ENCODE results near the gene TEAD2.

The TEAD2 gene

GRCh38 chr19:49362048-49362928 lies at the start of gene TEAD2:
TEAD2 (minus strand) TSS chr19:49362416; CDS start chr19:49360075, 2,341 bp downstream.
- DNase-seq (ENCODE audit: low read depth), result no peak

DNA sequence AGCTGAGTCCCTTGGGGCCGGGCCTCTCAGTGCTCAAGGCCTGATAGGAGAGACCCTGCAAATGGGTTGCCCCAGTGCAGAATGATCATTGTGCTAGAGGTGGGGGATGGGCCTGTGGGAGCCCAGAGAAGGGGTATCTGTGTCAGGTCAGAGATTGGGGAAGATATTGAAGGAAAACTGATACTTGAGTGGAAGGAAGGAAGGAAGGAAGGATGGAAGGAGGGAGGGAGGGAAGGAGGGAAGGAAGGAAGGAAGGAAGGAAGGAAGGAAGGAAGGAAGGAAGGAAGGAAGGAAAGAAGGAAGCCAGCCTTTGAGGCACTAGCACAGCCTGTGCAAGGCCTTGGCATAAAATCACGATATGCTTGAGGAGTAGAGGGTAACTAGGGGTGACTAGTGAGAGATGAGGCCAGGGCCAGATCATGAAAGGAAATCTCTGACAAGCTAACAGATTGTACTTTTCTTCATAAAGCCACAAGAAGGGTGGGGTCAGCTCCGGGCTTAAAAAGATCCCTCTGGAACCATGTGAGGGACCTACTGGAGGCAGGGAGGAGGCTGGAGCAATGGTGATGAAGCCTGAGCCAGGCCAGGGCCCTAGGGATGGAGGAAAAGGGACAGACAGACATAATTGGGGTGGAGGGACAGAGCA lies 49.6 kb upstream of the TEAD2 start:
- no peak for DNase-seq (ENCODE audit: low read depth)

DNA sequence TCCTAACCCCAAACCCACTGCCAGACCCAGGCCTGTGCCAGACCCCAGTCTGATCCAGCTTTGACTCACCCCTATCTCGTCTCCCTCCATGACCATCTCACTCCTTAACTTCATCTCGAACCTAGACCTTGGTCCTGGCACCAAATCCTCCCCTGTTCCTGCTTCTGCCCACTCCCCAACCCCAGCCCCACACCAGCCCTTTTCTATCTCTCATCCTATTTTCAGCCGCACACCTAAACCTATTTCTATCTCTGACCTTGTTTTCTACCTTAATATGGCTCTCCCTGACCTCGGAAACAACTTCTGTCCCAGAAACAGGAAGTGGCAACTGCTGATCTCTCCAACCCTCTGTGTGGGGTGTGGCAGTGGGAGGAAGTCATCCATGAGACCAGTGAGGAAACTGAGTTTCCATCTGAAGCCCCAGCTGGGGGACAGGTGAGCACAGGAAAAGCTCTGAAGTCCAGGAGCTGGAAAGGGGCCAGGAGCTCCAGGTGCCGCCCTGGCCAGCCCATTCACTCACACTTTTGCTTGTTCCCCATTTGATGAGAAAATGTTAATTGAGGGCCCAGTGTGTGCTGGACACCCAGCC lies 47.3 kb upstream of the TEAD2 start:
- DNase-seq (ENCODE audit: low read depth), result no peak

DNA sequence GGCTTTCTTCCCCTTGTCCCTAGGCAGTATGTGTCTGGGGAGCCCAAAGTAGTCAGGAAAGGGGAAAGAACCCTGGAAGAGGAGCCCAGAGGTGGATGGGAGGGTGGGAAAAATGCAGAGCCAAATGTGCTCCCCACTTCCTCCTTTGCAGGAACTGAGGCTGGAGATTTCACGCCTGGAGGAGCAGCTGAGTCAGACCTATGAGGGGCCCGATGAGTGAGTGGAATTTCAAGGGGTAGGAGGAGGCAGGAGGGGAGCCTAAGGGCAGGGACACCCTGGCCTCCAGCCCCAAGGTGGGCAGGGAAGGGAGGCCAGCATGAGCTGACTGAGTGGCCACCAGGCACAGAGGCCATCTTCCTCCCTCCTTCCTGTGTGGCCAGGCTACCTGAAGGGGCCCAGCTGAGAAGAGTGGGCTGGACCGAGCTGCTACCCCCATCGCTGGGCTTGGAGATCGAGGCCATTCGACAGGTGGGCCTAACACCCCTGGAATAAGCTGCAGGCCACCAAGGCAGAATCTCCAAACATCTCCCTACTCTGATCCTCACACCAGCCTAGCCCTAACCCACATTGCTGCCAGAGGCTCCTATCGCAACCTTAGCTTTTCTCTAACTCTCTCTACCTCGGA lies 46.7 kb upstream of the TEAD2 start:
- DNase-seq (ENCODE audit: low read depth), result no peak

- no peak for DNase-seq (ENCODE audit: low read depth)
Measured at GRCh38 chr19:49407482-49408015, 45.3 kb upstream of the TEAD2 start.

DNA sequence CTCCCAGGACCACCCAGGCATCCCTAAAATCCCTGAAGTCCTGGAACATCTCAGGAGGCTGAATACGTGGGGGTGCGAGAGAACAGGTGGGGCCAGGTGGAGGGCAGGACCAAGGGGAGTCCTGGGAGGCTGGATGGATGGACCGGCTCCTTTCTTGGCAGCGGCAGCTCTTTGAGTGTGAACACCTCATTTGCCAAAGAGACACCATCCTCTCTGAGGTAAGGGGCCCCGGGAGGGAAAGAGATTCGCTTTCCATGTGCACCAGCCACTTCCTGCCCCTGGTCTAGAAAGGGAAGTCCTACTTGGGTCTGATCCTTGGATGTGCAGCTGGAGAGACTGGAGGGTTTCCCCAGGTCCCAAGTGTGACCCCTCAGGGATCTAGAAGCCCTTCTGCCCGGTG lies 44.9 kb upstream of the TEAD2 start:
- DNase-seq (ENCODE audit: low read depth), result no peak

DNA sequence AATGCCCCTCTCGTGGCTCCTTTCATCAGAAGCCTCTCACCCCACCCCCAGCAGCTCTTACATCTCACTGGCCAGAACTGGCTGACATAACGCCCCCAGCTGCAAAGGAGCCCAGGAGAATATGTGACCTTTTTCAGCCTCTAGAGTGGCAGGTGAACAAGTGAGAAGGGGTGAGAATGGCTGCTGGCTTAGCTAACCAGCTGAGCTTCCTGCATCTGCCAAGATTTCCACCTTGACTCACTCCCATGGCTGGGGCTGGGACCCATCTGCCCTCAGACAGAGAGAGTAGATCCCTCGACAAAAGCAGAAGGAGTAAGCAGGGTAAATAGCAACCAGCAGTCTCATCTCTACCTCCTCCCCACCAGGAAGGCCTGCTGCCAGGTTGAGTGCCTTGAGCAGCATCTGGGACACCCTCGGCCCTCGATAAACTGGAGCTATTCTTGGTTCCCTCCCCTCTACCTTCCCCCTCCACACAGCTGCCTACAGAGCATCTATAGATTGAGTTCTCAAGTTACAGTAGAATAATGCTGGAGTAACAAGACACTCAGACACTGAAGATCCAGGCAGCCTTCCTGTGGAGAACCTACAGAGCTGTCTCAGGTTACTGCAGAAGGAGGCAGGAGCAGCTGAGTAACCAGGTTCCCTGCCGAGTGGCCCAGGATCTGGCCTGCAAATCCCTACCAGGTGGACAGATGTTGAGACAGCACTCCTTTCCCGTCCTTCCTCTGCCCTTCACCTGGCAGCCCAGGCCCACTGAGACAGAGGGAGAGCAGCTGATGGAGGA lies 41.4 kb upstream of the TEAD2 start:
- DNase-seq (ENCODE audit: low read depth), result no peak

GRCh38 chr19:49400029-49400428 lies 37.8 kb upstream of the TEAD2 start:
- DNase-seq (ENCODE audit: low read depth), result no peak

DNA sequence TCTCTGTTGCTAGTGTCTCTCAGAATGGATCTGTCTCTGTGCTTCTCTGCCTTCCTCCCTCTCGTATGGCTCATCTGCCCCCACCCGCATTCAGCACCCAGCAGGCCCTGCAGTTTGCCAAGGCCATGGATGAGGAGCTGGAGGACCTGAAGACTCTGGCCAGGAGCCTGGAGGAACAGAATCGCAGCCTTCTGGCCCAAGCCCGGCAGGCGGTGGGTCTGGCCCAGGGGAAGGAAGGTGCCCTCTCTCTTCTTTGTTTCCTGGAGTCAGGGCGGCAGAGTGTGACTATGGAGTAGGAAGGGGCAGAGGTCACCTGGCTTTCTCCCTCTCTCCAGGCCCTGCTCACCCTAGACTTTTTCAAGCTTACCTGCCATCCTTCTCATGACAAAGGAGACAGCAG lies 36.7 kb upstream of the TEAD2 start:
- DNase-seq (ENCODE audit: low read depth), result no peak

DNA sequence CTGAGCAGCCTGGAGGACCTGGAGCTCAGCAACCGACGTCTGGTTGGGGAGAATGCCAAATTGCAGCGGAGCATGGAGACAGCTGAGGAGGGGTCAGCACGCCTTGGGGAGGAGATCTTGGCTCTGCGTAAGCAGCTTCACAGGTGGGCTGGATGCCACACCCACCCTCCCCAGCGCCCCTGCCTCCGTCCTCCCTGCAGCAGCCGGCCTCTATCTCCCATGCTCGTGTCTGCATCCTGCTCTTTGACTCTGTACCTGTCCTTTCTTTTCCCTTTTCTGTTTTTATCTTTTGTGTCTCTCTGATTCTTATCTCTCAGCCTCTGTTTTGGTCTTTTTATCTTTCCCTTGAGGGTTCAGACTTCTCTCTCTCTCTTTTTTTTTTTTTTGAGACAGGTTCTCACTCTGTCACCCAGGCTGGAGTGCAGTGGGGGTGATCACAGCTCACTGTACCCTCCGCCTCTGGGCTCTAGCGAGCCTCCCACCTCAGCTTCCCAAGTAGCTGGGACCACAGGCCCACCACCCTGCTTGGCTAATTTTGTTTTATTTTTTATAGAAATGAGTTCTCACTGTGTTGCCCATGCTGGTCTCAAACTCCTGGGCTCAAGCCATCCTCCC lies 35.9 kb upstream of the TEAD2 start:
- DNase-seq (ENCODE audit: low read depth), result no peak

GRCh38 chr19:49396738-49397505 lies 34.7 kb upstream of the TEAD2 start:
- no peak for DNase-seq (ENCODE audit: low read depth)

DNA sequence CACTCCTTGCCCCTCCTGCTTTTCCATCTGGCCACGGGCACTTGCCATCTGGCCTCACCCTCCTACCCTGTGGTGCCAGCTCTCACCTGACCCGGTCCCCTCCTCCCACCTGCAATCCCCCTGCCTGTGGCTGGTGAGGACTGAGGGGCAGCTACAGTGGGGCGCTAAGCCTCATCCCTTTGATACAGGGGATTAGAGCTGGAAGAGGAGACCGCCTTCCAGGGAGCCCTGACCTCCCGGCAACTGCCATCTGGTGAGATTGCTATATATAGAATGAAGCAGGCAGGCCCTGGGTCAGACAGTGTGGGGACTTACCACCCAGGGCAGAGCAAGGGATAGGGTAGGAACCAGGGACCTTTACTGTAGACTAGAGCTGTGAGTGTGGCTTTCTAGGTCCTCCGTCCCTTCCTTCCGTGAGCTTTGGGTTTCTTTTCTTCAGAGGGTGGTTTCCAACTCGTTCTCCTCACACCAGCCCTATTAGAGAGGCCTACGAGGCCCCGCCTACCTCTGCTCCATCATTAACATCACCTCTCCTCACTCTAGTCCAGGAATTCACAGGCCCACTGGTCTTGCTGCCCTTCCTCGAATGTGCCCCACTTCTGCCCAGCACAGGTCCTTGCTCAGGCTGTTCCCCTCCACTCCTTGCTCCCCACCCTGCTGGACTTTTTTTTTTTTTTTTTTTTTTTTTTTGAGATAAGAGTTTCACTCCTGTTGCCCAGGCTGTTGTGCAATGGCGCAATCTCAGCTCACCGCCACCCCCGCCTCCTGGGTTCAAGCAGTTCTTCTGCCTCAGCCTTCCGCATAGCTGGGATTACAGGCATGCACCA lies 33.6 kb upstream of the TEAD2 start:
- DNase-seq (ENCODE audit: low read depth), result no peak

GRCh38 chr19:49393881-49394280 lies 31.7 kb upstream of the TEAD2 start:
- DNase-seq (ENCODE audit: low read depth), result no peak

DNA sequence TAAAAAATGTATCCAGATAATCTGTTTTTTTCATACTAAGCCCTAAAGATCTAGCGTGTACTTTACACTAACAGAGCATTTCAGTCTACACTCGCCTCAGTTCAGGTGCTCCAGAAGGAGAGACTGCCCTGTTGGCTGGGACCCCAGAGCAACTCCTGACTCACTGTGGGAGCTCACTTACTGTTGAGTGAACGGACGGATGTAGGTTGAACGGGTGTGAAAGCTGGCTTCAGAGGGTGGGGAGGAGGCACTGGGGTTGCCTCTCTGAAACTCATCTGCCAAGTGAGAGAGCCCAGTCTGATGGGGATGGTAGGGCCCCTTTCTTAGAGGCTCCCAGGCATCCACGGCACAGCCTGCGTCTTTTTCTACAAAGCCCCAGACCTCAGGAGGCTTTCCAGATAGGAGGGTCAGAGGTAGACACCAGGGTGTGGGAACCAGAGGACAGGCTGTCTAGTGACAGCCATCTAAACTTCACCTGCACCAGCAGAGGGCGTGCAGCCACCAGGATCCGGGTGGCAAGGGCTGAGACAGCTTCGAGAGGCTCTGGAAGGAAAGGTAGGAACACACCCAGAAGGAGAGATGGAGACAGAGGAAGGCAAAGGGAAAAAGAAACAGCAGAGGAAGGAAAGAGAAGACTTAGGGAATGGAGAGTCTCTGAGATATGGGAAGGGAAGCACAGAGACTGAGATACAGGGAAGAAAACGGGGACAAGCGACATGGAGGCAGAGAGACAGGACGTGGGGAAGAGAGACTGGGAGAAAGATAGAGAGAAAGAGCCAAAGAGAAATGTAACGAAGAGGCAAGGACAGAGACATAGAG lies 29.6 kb upstream of the TEAD2 start:
- DNase-seq (ENCODE audit: low read depth), result peak; percentile 57

DNA sequence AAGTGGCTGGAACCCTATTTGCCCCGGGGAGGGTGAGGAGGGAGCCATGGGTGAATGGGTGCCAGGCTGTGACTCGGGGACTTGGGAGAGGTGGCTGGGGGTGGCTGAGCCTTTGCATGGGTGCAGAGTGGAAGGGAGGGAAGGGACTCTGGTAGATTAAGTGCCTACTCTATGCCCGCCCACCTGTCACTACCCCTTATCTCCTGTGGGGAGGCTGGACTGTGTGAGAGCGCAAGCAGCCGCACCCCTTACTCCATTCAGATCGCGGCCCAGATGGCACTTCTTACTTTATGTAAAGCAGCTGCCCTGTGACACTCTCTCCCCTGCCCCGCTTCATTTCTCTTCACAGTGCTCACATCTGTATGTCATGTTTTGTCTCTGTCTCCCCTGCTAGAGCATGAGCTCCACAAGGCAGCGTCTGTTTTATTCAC lies 28.7 kb upstream of the TEAD2 start:
- no peak for DNase-seq (ENCODE audit: low read depth)

GRCh38 chr19:49390131-49390928 lies 28.1 kb upstream of the TEAD2 start:
- no peak for DNase-seq (ENCODE audit: low read depth)

GRCh38 chr19:49389406-49389805 lies 27.2 kb upstream of the TEAD2 start:
- no peak for DNase-seq (ENCODE audit: low read depth)

- no peak for DNase-seq (ENCODE audit: low read depth)
Measured at GRCh38 chr19:49387936-49388372, 25.7 kb upstream of the TEAD2 start, which contains the start of gene KASH5. KASH5 (plus strand) TSS chr19:49388249; CDS start chr19:49390884, 2,635 bp downstream.

All from CMK (cell line).